Muscle layer of colon (tissue), 2 donors: Measurements from ENCODE around the gene TMEM245.

Source experiments
- H3K27ac ChIP-seq: one replicate; pipeline ENCODE4 v1.7.0; 2013; ENCODE audit warnings: low read depth, mild to moderate bottlenecking, low read length, moderate library complexity
- H3K27me3 ChIP-seq, 2 donors: one replicate each; pipeline ENCODE4 v1.7.0; 2013; ENCODE audit warnings: low read length in 2 of 2, mild to moderate bottlenecking in 2 of 2; ENCODE audit not compliant: insufficient read depth in 2 of 2, control insufficient read depth in 1 of 2
- H3K36me3 ChIP-seq: one replicate; pipeline ENCODE4 v1.7.0; 2013; ENCODE audit warnings: mild to moderate bottlenecking, low read length; ENCODE audit not compliant: insufficient read depth
- H3K4me1 ChIP-seq: one replicate; pipeline ENCODE4 v1.7.0; 2013; ENCODE audit warnings: mild to moderate bottlenecking, low read length; ENCODE audit not compliant: insufficient read depth
- H3K4me3 ChIP-seq, 2 donors: one replicate each; pipeline ENCODE4 v1.7.0; 2013; ENCODE audit warnings: low read length in 2 of 2, low read depth in 1 of 2, mild to moderate bottlenecking in 1 of 2, moderate library complexity in 1 of 2
- H3K9ac ChIP-seq: one replicate; pipeline ENCODE4 v1.7.0; 2013; ENCODE audit warnings: low read length
- H3K9me3 ChIP-seq: one replicate; pipeline ENCODE4 v1.7.0; 2013; ENCODE audit warnings: mild to moderate bottlenecking, low read length
- donor health status: abdominal sarcoma.
- donor health status: Adenocarcinoma of cecum.

The TMEM245 gene

DNA sequence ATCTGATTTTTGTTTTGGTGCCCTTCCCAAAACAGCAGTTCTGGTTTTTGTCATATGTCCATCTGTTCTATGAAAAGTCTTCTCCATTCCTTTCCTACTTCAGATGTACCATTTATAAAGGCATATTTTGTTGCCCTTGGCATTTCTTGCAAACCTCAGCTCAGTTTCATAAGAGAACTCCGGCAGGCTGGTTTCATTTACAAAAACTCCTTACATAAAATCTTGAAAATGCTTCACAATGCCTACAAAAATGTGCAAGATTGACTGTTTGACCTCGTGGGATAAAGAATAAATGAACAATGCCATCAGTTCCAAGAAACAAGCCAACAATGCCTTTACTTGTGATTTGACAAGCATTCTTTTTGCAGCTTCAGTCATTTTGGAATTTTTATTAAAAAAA is 67.3 kb downstream of the TMEM245 start:
- Histone ChIP-seq H3K27me3 (no peaks in the 10 kb centered on the region), H3K9ac (no peak overlapping the region), H3K4me3 (no peak overlapping the region), H3K27ac (no peak overlapping the region), H3K4me1 (no peaks in the 10 kb centered on the region), H3K9me3 (no peaks in the 10 kb centered on the region), H3K36me3 (peaks cover 52% of the 10 kb centered on the region)

DNA sequence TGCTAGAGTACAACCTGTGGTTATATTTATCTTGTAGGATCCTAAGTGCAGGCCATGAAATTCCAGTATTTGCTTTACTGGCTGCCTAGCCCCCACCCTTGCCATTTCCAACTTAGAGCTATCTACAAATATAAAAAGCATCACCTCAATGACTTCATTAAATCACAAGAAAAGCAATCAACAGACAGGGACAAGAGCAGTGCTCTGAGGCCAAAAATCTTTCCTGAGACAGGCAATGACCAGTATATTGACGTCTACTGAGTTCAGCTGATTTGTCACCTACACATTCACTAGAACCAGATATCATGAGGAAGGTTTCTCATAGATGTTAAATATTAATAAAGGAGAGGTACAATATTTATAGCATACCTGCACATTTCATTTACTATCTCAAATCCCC is 68.0 kb downstream of the TMEM245 start:
- no peaks in the 10 kb centered on the region for H3K27me3 ChIP-seq
- H3K4me3 ChIP-seq = no peak overlapping the region
- H3K27ac ChIP-seq = no peak overlapping the region
- no peaks in the 10 kb centered on the region for H3K4me1 ChIP-seq
- no peak overlapping the region for H3K9ac ChIP-seq
- H3K36me3 ChIP-seq = peaks cover 51% of the 10 kb centered on the region
- H3K9me3 ChIP-seq = no peaks in the 10 kb centered on the region

DNA sequence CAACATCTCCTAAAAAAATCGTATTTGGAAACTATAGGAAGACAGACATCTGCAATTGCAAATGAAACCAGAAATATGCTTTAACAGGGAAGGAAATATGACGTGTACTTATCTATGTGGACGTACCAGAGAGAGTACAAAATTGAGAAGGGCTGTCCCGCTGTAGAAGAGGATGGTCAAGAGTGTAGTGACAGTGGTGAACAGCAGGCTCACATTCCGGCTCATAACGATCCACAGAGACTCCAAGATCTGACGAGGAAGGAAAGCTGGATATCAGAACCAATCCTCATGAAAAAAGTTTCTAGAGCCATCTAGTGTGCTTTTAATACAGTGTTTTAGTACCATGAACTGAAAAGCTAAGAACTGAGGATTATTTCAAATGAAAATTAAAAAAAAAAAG is 69.3 kb downstream of the TMEM245 start:
- H3K4me3 ChIP-seq = no peak overlapping the region
- no peak overlapping the region for H3K27ac ChIP-seq
- no peaks in the 10 kb centered on the region for H3K27me3 ChIP-seq
- H3K9me3 ChIP-seq = no peaks in the 10 kb centered on the region
- H3K4me1 ChIP-seq = no peaks in the 10 kb centered on the region
- H3K36me3 ChIP-seq = peaks cover 56% of the 10 kb centered on the region
- no peak overlapping the region for H3K9ac ChIP-seq

DNA sequence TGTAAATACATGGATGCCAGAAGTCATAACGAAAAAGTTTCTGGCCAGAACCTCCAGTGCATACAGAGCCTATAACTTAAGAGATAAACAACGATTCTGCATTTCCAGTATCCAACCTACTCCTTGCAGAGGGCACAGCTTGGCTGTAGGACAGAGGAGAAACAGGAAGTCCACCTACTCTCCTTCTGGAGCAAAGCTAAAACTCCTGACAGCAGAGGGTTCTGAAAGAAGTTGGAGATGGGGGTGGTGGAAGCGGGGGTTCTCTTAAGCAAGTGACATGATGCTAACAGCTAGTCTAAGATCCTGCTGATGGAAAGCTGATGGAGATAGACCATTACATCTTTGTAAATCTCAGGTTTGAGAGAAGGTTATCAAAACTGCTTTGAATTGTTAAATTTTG is 70.9 kb downstream of the TMEM245 start:
- Histone ChIP-seq H3K9me3 (no peaks in the 10 kb centered on the region), H3K27me3 (no peaks in the 10 kb centered on the region), H3K27ac (no peak overlapping the region), H3K9ac (no peak overlapping the region), H3K4me1 (no peaks in the 10 kb centered on the region), H3K36me3 (peaks cover 53% of the 10 kb centered on the region), H3K4me3 (no peak overlapping the region)

DNA sequence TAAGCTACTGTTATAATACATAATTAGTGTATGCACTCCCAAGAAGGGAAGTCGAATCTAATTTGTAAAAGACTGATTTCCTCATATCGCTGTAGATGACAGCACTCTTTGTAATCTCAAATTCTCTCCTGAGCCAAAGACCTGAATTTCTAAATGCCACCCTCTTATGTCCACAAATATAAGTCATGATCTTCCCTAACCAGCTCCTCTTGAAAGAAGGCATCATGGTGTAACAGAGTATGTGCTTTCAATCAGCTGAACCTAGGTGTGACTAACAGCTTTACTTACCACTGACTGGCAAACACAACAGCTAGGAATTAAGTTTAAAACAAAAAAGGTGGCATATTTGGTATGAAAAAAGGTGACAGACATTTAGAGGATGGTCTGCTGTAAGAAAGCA is 72.5 kb downstream of the TMEM245 start:
- Histone ChIP-seq H3K4me3 (no peak overlapping the region), H3K9ac (no peak overlapping the region), H3K27me3 (no peaks in the 10 kb centered on the region), H3K27ac (no peak overlapping the region), H3K36me3 (peaks cover 43% of the 10 kb centered on the region), H3K4me1 (no peaks in the 10 kb centered on the region), H3K9me3 (no peaks in the 10 kb centered on the region)

DNA sequence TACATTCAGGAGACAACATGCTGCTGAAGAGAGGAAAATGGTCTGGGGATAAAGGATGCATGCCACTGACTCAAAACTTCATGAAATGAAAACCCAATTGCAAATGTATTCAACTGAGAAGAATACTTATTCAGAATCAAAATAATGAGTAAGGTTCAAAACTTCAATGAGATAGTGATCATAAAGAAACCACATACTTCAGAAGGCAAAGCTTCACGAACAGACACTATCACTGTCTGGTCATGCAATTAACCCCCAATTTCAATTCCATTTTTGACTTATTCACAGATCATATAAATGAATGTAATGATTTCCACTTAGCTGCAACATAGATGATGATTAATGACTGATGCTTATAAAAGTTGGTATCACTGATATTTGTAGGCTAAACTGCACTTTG is 73.4 kb downstream of the TMEM245 start:
- no peak overlapping the region for H3K27ac ChIP-seq
- peaks cover 43% of the 10 kb centered on the region for H3K36me3 ChIP-seq
- no peaks in the 10 kb centered on the region for H3K4me1 ChIP-seq

DNA sequence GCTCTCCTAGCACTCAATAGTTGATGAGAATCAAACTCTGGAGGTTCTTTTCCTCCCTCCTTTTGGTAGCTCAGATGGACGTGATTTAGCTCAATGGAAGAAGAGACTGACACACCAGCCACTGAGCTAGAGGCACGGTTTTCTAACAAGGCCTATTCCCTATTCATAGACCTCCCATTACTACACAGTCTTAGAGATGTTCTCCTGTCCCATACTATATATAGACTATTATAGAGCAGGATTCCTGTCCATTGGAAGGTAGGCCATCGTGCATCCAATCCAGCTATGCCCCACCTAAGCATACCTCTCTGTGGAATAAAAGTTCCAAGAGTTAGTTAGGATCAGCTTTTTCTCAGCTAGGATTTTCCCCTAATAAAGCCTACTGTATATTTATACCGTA is 76.2 kb downstream of the TMEM245 start:
- H3K27ac ChIP-seq = no peak overlapping the region
- H3K9me3 ChIP-seq = no peaks in the 10 kb centered on the region
- no peaks in the 10 kb centered on the region for H3K4me1 ChIP-seq
- H3K27me3 ChIP-seq = no peaks in the 10 kb centered on the region
- H3K36me3 ChIP-seq = peaks cover 24% of the 10 kb centered on the region
- H3K4me3 ChIP-seq = no peak overlapping the region
- H3K9ac ChIP-seq = no peak overlapping the region

More for the DNA sequence above, 73.4 kb downstream of the TMEM245 start:
- H3K27me3 ChIP-seq = no peaks in the 10 kb centered on the region
- H3K4me3 ChIP-seq = no peak overlapping the region
- no peaks in the 10 kb centered on the region for H3K9me3 ChIP-seq
- H3K9ac ChIP-seq = no peak overlapping the region

DNA sequence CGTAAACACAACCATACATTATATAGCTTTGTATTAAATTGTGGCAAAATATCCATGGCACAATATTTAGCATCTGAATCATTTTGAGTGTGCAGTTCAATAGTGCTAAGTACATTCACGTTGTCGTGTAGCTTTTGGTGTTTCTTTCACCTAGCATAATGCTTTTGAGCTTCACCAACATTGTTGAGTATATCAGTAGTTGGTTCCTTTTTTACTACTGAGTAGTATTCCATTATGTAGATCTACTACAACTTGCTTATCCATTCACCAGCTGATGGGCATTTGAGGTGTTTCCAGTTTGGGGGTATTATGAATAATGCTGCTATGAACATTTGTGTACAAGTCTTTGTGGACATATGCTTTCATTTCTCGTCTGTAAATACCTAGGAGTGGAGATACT is 79.2 kb downstream of the TMEM245 start:
- peaks cover 8% of the 10 kb centered on the region for H3K36me3 ChIP-seq
- no peaks in the 10 kb centered on the region for H3K9me3 ChIP-seq
- H3K4me3 ChIP-seq = no peak overlapping the region
- peaks cover 6% of the 10 kb centered on the region for H3K4me1 ChIP-seq
- H3K27ac ChIP-seq = no peak overlapping the region
- H3K27me3 ChIP-seq = no peaks in the 10 kb centered on the region
- no peak overlapping the region for H3K9ac ChIP-seq

DNA sequence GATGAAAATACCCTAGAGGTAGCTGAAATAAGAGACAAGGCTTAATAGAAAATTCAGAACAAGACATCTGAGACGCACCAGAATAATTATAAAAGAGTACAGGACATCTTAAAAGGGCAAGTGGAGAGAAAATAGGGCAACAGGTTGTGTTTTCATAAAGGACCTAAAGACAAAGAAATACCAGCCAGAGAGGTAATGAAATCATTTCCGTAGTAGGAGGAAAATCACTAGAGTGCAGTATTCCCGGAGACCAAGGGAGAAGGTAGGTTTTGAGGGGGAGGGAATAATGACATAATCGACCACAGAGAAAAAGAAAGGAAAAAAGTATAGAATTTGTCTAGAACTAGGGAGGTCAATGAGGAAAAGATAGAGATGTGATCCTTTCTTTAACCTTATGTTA is 80.2 kb downstream of the TMEM245 start:
- Histone ChIP-seq H3K27me3 (no peaks in the 10 kb centered on the region), H3K9me3 (no peaks in the 10 kb centered on the region), H3K36me3 (peaks cover 8% of the 10 kb centered on the region), H3K27ac (no peak overlapping the region), H3K4me3 (no peak overlapping the region), H3K9ac (no peak overlapping the region), H3K4me1 (peaks cover 6% of the 10 kb centered on the region)

DNA sequence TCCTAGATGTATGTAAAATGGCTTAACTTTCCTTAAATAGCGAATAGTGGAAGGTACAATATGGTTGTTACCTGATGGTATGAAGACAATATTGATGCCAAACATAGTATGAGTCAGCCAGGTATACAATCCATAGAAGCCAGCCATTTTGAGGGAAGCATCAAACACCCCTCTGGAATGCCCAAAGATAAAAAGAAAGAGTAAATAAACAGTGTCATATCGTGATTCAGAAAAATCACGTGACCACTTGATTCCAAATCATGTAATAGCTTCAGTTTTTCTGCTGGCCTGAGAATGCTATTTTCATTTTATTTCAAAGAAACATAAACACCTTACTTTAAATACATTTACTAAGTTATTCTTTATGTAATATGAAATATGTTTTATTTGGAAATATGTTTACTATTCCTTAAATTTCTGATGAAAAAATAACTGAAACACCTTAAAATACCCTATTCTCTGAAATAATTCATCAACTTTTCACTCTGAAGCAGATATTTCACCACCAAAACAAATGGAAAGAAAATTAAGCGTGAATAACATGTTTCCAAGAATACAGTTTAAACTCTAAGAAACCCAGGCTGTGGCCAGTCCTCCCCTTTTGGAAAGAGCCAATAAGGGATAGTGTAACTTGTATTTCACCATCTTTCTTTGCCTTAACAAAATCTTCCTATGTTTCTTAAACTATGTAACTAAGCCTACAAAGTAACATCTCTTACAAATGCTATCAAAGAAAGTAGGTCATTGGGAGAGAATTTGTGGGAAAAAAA is 81.6 kb downstream of the TMEM245 start:
- Histone ChIP-seq H3K36me3 (peaks cover 16% of the 10 kb centered on the region), H3K27me3 (no peaks in the 10 kb centered on the region), H3K9ac (no peak overlapping the region), H3K4me3 (no peak overlapping the region), H3K27ac (no peak overlapping the region), H3K4me1 (peaks cover 6% of the 10 kb centered on the region), H3K9me3 (no peaks in the 10 kb centered on the region)

DNA sequence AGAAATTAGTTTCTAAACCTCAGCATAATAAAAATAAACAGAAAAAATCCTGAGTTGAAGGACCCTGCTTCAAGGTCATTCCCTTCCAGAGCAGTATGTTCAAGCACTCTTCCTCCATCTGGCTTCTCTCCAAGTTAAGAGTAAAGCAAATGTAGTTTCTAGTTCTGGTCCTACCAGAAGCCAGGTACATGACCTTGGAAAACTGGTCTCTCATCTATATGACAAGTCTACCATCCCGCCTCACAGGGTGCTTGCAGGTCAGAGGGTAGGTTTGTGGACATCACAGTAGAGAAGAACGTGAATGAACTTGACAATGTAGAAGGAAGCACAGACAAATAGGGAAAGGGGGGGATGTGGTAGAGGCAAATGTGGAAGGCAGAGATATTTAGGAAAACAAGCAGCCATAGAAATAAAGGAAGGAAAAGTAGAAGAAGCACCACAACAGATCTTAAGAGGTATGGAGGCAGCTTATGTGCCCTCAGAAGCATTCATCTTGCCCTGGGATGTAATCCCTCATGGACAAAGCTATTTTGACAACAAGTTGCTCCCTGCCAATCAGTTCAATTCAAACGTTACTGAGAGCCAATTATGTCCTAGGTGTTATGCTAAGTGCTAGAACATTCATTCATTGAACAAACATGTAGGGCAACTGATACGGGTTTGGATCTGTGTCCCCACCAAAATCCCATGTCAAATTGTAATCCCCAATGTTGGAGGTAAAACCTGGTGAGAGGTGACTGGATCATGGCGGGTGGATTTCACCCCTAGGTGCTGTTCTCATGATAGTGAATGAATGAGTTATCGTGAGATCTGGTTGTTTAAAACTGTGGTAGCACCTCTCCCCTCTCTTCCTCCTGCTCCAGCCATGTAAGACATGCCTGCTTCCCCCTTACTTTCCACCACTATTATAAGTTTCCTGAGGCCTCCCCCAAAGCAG is 82.7 kb downstream of the TMEM245 start:
- no peak overlapping the region for H3K27ac ChIP-seq
- H3K36me3 ChIP-seq = peaks cover 23% of the 10 kb centered on the region
- no peaks in the 10 kb centered on the region for H3K9me3 ChIP-seq
- H3K9ac ChIP-seq = no peak overlapping the region
- H3K27me3 ChIP-seq = no peaks in the 10 kb centered on the region
- H3K4me3 ChIP-seq = no peak overlapping the region
- H3K4me1 ChIP-seq = peaks cover 6% of the 10 kb centered on the region
